ENCODE measurements around the gene BMPER. TPM values are rescaled to one million over a fixed set of nuclear protein-coding genes. Genes with fewer than 3 reads are reported as not detected.

The BMPER gene
- polyA plus RNA-seq, 1 donor from 2014 or later: 2.1 TPM

- no peaks in the 10 kb centered on the region for H3K9me2 ChIP-seq (ENCODE audit: insufficient read depth, low read length)
- H3K27me3 ChIP-seq (ENCODE audit: insufficient read depth, low read depth, low read length): peaks cover 52% of the 10 kb centered on the region
- H3K4me3 ChIP-seq (ENCODE audit: low read length): no peak overlapping the region
- H3K27ac ChIP-seq (ENCODE audit: low read length): no peak overlapping the region
- peaks cover 5% of the 10 kb centered on the region for H3F3A ChIP-seq (ENCODE audit: insufficient read depth, low read length, poor library complexity, severe bottlenecking)
- no peak overlapping the region for H2AFZ ChIP-seq (ENCODE audit: low read depth, low read length)
- H3K4me2 ChIP-seq (ENCODE audit: low read length): no peak overlapping the region
- H3K36me3 ChIP-seq (ENCODE audit: insufficient read depth, low read length): no peaks in the 10 kb centered on the region
- no peaks in the 10 kb centered on the region for H3K9me3 ChIP-seq (ENCODE audit: low read length)
- H3K79me2 ChIP-seq (replicated peaks; ENCODE audit: insufficient read depth, low read length): no peaks in the 10 kb centered on the region
- TF ChIP-seq, protein P1, sequence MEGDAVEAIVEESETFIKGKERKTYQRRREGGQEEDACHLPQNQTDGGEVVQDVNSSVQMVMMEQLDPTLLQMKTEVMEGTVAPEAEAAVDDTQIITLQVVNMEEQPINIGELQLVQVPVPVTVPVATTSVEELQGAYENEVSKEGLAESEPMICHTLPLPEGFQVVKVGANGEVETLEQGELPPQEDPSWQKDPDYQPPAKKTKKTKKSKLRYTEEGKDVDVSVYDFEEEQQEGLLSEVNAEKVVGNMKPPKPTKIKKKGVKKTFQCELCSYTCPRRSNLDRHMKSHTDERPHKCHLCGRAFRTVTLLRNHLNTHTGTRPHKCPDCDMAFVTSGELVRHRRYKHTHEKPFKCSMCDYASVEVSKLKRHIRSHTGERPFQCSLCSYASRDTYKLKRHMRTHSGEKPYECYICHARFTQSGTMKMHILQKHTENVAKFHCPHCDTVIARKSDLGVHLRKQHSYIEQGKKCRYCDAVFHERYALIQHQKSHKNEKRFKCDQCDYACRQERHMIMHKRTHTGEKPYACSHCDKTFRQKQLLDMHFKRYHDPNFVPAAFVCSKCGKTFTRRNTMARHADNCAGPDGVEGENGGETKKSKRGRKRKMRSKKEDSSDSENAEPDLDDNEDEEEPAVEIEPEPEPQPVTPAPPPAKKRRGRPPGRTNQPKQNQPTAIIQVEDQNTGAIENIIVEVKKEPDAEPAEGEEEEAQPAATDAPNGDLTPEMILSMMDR (IDR thresholded peaks at IDR 0.05; ENCODE audit: poor library complexity, severe bottlenecking): no peak
- TF ChIP-seq POLR2AphosphoS5 (IDR thresholded peaks at IDR 0.05): no peak
- no peak for TF ChIP-seq MXI1 (conservative IDR thresholded peaks at IDR 0.05; ENCODE audit: poor library complexity, severe bottlenecking)
- TF ChIP-seq RAD21 (conservative IDR thresholded peaks at IDR 0.05): no peak
- no peak for TF ChIP-seq EP300 (conservative IDR thresholded peaks at IDR 0.05; ENCODE audit: poor library complexity, severe bottlenecking)
- no peak for TF ChIP-seq EZH2 (IDR thresholded peaks at IDR 0.05; ENCODE audit: borderline replicate concordance, insufficient read depth, low read length, poor library complexity, severe bottlenecking)
- TF ChIP-seq TAF1 (IDR thresholded peaks at IDR 0.05; ENCODE audit: low read depth): no peak
- TF ChIP-seq, protein P2, sequence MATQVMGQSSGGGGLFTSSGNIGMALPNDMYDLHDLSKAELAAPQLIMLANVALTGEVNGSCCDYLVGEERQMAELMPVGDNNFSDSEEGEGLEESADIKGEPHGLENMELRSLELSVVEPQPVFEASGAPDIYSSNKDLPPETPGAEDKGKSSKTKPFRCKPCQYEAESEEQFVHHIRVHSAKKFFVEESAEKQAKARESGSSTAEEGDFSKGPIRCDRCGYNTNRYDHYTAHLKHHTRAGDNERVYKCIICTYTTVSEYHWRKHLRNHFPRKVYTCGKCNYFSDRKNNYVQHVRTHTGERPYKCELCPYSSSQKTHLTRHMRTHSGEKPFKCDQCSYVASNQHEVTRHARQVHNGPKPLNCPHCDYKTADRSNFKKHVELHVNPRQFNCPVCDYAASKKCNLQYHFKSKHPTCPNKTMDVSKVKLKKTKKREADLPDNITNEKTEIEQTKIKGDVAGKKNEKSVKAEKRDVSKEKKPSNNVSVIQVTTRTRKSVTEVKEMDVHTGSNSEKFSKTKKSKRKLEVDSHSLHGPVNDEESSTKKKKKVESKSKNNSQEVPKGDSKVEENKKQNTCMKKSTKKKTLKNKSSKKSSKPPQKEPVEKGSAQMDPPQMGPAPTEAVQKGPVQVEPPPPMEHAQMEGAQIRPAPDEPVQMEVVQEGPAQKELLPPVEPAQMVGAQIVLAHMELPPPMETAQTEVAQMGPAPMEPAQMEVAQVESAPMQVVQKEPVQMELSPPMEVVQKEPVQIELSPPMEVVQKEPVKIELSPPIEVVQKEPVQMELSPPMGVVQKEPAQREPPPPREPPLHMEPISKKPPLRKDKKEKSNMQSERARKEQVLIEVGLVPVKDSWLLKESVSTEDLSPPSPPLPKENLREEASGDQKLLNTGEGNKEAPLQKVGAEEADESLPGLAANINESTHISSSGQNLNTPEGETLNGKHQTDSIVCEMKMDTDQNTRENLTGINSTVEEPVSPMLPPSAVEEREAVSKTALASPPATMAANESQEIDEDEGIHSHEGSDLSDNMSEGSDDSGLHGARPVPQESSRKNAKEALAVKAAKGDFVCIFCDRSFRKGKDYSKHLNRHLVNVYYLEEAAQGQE (IDR thresholded peaks at IDR 0.05; ENCODE audit: borderline replicate concordance): no peak
- TF ChIP-seq SMC3 (conservative IDR thresholded peaks at IDR 0.05; ENCODE audit: poor library complexity): no peak
- no peaks in the 10 kb centered on the region for H4K20me1 ChIP-seq (ENCODE audit: insufficient read depth)
- H3K9ac ChIP-seq (ENCODE audit: low read length): no peak overlapping the region
Measured at GRCh38 chr7:33907625-33908024, 2.3 kb downstream of the BMPER start.

GRCh38 chr7:33909318-33909717 is 4.0 kb downstream of the BMPER start:
- no peak overlapping the region for H3K27ac ChIP-seq (ENCODE audit: low read length)
- no peak overlapping the region for H2AFZ ChIP-seq (ENCODE audit: low read depth, low read length)
- H3K4me2 ChIP-seq (ENCODE audit: low read length): no peak overlapping the region
- peaks cover 5% of the 10 kb centered on the region for H3F3A ChIP-seq (ENCODE audit: insufficient read depth, low read length, poor library complexity, severe bottlenecking)
- H3K9me3 ChIP-seq (ENCODE audit: low read length): no peaks in the 10 kb centered on the region
- H3K36me3 ChIP-seq (ENCODE audit: insufficient read depth, low read length): no peaks in the 10 kb centered on the region
- peaks cover 35% of the 10 kb centered on the region for H3K27me3 ChIP-seq (ENCODE audit: insufficient read depth, low read depth, low read length)
- H3K4me3 ChIP-seq (ENCODE audit: low read length): no peak overlapping the region
- H3K9ac ChIP-seq (ENCODE audit: low read length): no peak overlapping the region
- TF ChIP-seq MXI1 (conservative IDR thresholded peaks at IDR 0.05; ENCODE audit: poor library complexity, severe bottlenecking) (no peak), TAF1 (IDR thresholded peaks at IDR 0.05; ENCODE audit: low read depth) (no peak), EP300 (conservative IDR thresholded peaks at IDR 0.05; ENCODE audit: poor library complexity, severe bottlenecking) (no peak), RAD21 (conservative IDR thresholded peaks at IDR 0.05) (no peak), EZH2 (IDR thresholded peaks at IDR 0.05; ENCODE audit: borderline replicate concordance, insufficient read depth, low read length, poor library complexity, severe bottlenecking) (no peak), SMC3 (conservative IDR thresholded peaks at IDR 0.05; ENCODE audit: poor library complexity) (no peak), POLR2AphosphoS5 (IDR thresholded peaks at IDR 0.05) (no peak)
- TF ChIP-seq, protein P2 (IDR thresholded peaks at IDR 0.05; ENCODE audit: borderline replicate concordance): no peak
- TF ChIP-seq, protein P1 (IDR thresholded peaks at IDR 0.05; ENCODE audit: poor library complexity, severe bottlenecking): no peak
- no peaks in the 10 kb centered on the region for H3K9me2 ChIP-seq (ENCODE audit: insufficient read depth, low read length)
- H4K20me1 ChIP-seq (ENCODE audit: insufficient read depth): no peaks in the 10 kb centered on the region
- H3K79me2 ChIP-seq (replicated peaks; ENCODE audit: insufficient read depth, low read length): no peaks in the 10 kb centered on the region

Measured in neural cell (in vitro differentiated cells).